HepG2 (cell line): ENCODE results near the gene TROAP. TPM values are rescaled to one million over a fixed set of nuclear protein-coding genes. Genes with fewer than 3 reads are reported as not detected.

ENCODE experiments used
- ATAC-seq: fragments of 200-7000 bp; cut with Tn5 transposase; 3 replicates; pipeline ENCODE4 v1.9.1; 2020; ENCODE audit warnings: mild to moderate bottlenecking, moderate library complexity
- BruUV-seq: library from RNA; stranded (reverse); fragments of 400-500 nt; replicated peaks from 2 replicates; lab custom pipeline; 2021; lab: Mats Ljungman, UMichigan
- CTCF ChIA-PET: fragments of 300-600 bp; formaldehyde crosslinking; extraction: SDS; loops from one replicate; lab custom pipeline; 2021; ENCODE audit warnings: low total read pairs, inconsistent platforms, low intra/inter-chr PET ratio; lab: Yijun Ruan, JAX
- POLR2A ChIA-PET: fragments of 350-600 bp; sonication (Branson Sonifier 250); formaldehyde crosslinking; loops from one replicate; lab custom pipeline; 2020; ENCODE audit warnings: antibody characterized with exemption, inconsistent platforms; lab: Yijun Ruan, JAX
- DNase-seq: peaks from one replicate; pipeline ENCODE4 v3.0.0-alpha.2; 2015; ENCODE audit warnings: low spot score
- FAIRE-seq: peaks from 3 replicates; lab custom pipeline; 2011; peaks lifted over from hg19 to GRCh38; lab: Jason Lieb, UNC
- H2AFZ ChIP-seq: one replicate; pipeline ENCODE4 v1.6.1; 2011; ENCODE audit warnings: low read length, inconsistent platforms
- H3K27ac ChIP-seq: fragments of 300-600 bp; 3 replicates; pipeline ENCODE4 v1.8.0; 2011; ENCODE audit warnings: mixed run types, mild to moderate bottlenecking, mixed read lengths, low read length, inconsistent platforms; ENCODE audit not compliant: insufficient read depth; ENCODE audit errors: extremely low read length
- H3K27me3 ChIP-seq, 2 experiments: fragments of 200-600 bp in 1 of 2; 2 replicates in 1 of 2; 3 replicates in 1 of 2; pipeline versions ENCODE4 v1.6.0 to v1.8.0; 2011; ENCODE audit warnings: low read length in 2 of 2, mild to moderate bottlenecking in 2 of 2, moderate library complexity in 2 of 2, inconsistent platforms in 1 of 2; ENCODE audit not compliant: insufficient read depth in 2 of 2, control insufficient read depth in 1 of 2
- H3K36me3 ChIP-seq, 2 experiments: fragments of 200-600 bp in 1 of 2; replicated peaks in 1 of 2; 2 replicates in 1 of 2; 3 replicates in 1 of 2; pipeline versions ENCODE4 v1.5.1 to v1.8.0; 2011; ENCODE audit warnings: low read length in 2 of 2, inconsistent platforms in 1 of 2; ENCODE audit not compliant: insufficient read depth in 2 of 2, control insufficient read depth in 1 of 2
- H3K4me1 ChIP-seq: 2 replicates; pipeline ENCODE4 v1.5.1; 2012; ENCODE audit warnings: low read length, inconsistent platforms; ENCODE audit not compliant: insufficient read depth
- H3K4me2 ChIP-seq: 2 replicates; pipeline ENCODE4 v1.6.0; 2011; ENCODE audit warnings: low read depth, low read length, inconsistent platforms
- H3K4me3 ChIP-seq, 3 experiments: fragments of 200-600 bp in 1 of 3; sonication (generic), shearing (Covaris generic) in 1 of 3; replicated peaks in 1 of 3; 2 replicates each; pipeline ENCODE4 v1.5.1; 2011 to 2016; ENCODE audit warnings: low read length in 3 of 3, inconsistent platforms in 2 of 3, low read depth in 2 of 3, mild to moderate bottlenecking in 2 of 3, control low read depth in 1 of 3, mixed read lengths in 1 of 3; ENCODE audit not compliant: insufficient read depth in 1 of 3
- H3K79me2 ChIP-seq: one replicate; pipeline ENCODE4 v1.6.1; 2011; ENCODE audit warnings: low read length, inconsistent platforms; ENCODE audit not compliant: insufficient read depth
- H3K9ac ChIP-seq: 2 replicates; pipeline ENCODE4 v1.6.0; 2011; ENCODE audit warnings: mild to moderate bottlenecking, low read depth, low read length, inconsistent platforms; ENCODE audit not compliant: insufficient read depth
- H3K9me3 ChIP-seq: 2 replicates; pipeline ENCODE4 v1.5.1; 2012; ENCODE audit warnings: mild to moderate bottlenecking, low read length
- H4K20me1 ChIP-seq: 2 replicates; pipeline ENCODE4 v1.6.0; 2011; ENCODE audit warnings: inconsistent platforms, mild to moderate bottlenecking, low read length, moderate library complexity; ENCODE audit not compliant: insufficient read depth
- CREB1 ChIP-seq, 2 experiments: fragments of 450-650 bp in 1 of 2; IDR thresholded peaks; 2 replicates each; pipeline ENCODE4 v1.6.1; 2016 to 2017; ENCODE audit warnings: control low read depth in 1 of 2, mild to moderate bottlenecking in 1 of 2, missing compliant biosample characterization in 1 of 2, missing genetic modification characterization in 1 of 2
- IKZF1 ChIP-seq: fragments of 450-650 bp; IDR thresholded peaks from 2 replicates; pipeline ENCODE4 v1.7.1; 2016
- KDM6A ChIP-seq: IDR thresholded peaks from 2 replicates; pipeline ENCODE4 v1.6.1; 2016; ENCODE audit warnings: low read depth
- ZBTB21 ChIP-seq: sonication (generic); formaldehyde crosslinking; IDR thresholded peaks from 2 replicates; pipeline ENCODE4 v1.4.0; 2020; ENCODE audit warnings: missing genetic modification reagents
- ZNF737 ChIP-seq: sonication (generic); formaldehyde crosslinking; IDR thresholded peaks from 2 replicates; pipeline ENCODE4 v1.5.0; 2020; ENCODE audit warnings: missing genetic modification reagents, mild to moderate bottlenecking, borderline replicate concordance
- WGBS: methylation state at CpG from one replicate; pipeline ENCODE4 v1.1.6; 2017; ENCODE audit warnings: low lambda C conversion rate; 5-methylcytosine and 5-hydroxymethylcytosine counted together
- in situ Hi-C: cut with HindIII; loops from 2 replicates; pipeline ENCODE4 v1.10.0; 2017; ENCODE audit warnings: low pct_unique_long_range_greater_than_20kb; ENCODE audit not compliant: extremely low pct_ligation_motif_present
- intact Hi-C: fragments of 100-400 bp; cut with micrococcal nuclease; formaldehyde crosslinking; loops from one replicate; pipeline ENCODE4 v1.10.0; 2022; ENCODE audit not compliant: unreplicated experiment
- polyA plus RNA-seq, 8 experiments: library from polyadenylated mRNA; depleted of rRNA in 3 of 8; stranded (reverse) in 7 of 8; unstranded in 1 of 8; fragments of >200 nt; fragmentation: Illumina TruSeq in 4 of 8; extraction: Trizol in 4 of 8; gene quantifications; 2 replicates each; pipeline versions ENCODE4 v1.2.1 to v1.2.3, GENCODE V29; 2011 to 2016; ENCODE audit warnings: low read depth in 4 of 8, missing spikeins in 1 of 8, mixed read lengths in 1 of 8; ENCODE audit not compliant: insufficient read depth in 1 of 8
- total RNA-seq, 5 experiments: library from RNA; depleted of rRNA; stranded (reverse); fragments of >200 nt; fragmentation: Illumina TruSeq; extraction: Trizol; gene quantifications; 2 replicates each; pipeline ENCODE4 v1.2.3, GENCODE V29; 2016; ENCODE audit warnings: low read depth in 1 of 5
- TF ChIP-seq, protein P1 (sequence below): sonication (generic); formaldehyde crosslinking; IDR thresholded peaks from 2 replicates; pipeline ENCODE4 v1.4.0; 2020; ENCODE audit warnings: missing genetic modification reagents
- TF ChIP-seq, protein P2 (sequence below): sonication (generic); IDR thresholded peaks from 2 replicates; pipeline ENCODE4 v1.6.1; 2016; ENCODE audit warnings: low read depth, borderline replicate concordance
- TF ChIP-seq, protein P3 (sequence below): sonication (generic); formaldehyde crosslinking; IDR thresholded peaks from 2 replicates; pipeline ENCODE4 v1.5.1; 2020; ENCODE audit warnings: mild to moderate bottlenecking, missing genetic modification reagents, moderate library complexity

Gene TROAP
- total and polyA plus RNA-seq, 2 of the 13 experiments (the other 11 are each of a cell fraction or from before 2014, with no cell fraction given): 22.5 to 30.9 TPM

DNA sequence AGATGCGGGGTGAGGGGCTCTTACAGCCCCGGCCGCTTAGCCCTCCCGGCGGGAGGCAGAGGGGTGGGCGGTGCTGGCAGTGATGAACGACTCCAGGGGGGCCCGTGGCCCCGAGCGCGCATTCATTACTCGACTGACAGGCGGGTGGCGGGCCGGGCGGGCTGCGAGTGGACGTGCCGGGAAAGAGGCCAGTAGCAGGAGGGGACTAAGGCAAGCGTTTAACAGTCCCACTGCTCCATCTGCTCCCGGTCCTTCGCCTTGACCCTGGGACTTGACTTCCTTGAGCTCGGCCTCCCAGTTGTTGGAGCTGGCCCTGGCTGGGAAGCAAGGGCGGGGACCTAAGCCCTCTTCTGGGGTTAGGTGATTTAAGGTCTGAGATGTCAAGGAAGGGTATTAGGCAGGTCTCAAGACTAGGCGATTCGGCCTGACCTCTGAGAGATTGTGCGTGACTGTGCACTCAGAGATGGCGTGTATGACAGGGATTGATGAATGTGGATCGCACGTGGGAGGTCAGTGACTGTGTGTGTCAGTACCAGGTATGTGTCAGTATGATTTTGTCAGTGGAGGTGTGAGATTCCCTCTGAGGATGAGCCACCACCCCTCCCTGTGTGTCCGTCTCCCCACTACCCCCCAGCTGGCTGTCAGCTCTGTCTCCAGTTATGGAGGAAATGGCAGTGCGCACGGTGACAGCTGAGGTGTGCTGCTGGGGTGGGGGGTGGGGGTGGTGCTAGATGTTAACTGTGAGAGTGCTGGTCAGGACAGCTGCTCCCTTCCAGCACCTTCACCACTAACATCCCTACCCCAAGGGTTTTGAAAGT is 20.1 kb downstream of the TROAP start (continued):
- 0 out of 2 replicates have a peak, but pooled peaks have one; percentile 8 for TF ChIP-seq CREB1 (IDR thresholded peaks at IDR 0.05)
- TF ChIP-seq CREB1 (CRISPR knock-in tag; IDR thresholded peaks at IDR 0.05): no peak
- TF ChIP-seq, protein P1, sequence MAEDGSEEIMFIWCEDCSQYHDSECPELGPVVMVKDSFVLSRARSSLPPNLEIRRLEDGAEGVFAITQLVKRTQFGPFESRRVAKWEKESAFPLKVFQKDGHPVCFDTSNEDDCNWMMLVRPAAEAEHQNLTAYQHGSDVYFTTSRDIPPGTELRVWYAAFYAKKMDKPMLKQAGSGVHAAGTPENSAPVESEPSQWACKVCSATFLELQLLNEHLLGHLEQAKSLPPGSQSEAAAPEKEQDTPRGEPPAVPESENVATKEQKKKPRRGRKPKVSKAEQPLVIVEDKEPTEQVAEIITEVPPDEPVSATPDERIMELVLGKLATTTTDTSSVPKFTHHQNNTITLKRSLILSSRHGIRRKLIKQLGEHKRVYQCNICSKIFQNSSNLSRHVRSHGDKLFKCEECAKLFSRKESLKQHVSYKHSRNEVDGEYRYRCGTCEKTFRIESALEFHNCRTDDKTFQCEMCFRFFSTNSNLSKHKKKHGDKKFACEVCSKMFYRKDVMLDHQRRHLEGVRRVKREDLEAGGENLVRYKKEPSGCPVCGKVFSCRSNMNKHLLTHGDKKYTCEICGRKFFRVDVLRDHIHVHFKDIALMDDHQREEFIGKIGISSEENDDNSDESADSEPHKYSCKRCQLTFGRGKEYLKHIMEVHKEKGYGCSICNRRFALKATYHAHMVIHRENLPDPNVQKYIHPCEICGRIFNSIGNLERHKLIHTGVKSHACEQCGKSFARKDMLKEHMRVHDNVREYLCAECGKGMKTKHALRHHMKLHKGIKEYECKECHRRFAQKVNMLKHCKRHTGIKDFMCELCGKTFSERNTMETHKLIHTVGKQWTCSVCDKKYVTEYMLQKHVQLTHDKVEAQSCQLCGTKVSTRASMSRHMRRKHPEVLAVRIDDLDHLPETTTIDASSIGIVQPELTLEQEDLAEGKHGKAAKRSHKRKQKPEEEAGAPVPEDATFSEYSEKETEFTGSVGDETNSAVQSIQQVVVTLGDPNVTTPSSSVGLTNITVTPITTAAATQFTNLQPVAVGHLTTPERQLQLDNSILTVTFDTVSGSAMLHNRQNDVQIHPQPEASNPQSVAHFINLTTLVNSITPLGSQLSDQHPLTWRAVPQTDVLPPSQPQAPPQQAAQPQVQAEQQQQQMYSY (CRISPR knock-in tag): no peak
- TF ChIP-seq IKZF1: no peak
- TF ChIP-seq, protein P2, sequence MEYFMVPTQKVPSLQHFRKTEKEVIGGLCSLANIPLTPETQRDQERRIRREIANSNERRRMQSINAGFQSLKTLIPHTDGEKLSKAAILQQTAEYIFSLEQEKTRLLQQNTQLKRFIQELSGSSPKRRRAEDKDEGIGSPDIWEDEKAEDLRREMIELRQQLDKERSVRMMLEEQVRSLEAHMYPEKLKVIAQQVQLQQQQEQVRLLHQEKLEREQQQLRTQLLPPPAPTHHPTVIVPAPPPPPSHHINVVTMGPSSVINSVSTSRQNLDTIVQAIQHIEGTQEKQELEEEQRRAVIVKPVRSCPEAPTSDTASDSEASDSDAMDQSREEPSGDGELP: no peak
- TF ChIP-seq KDM6A (CRISPR knock-in tag): no peak

DNA sequence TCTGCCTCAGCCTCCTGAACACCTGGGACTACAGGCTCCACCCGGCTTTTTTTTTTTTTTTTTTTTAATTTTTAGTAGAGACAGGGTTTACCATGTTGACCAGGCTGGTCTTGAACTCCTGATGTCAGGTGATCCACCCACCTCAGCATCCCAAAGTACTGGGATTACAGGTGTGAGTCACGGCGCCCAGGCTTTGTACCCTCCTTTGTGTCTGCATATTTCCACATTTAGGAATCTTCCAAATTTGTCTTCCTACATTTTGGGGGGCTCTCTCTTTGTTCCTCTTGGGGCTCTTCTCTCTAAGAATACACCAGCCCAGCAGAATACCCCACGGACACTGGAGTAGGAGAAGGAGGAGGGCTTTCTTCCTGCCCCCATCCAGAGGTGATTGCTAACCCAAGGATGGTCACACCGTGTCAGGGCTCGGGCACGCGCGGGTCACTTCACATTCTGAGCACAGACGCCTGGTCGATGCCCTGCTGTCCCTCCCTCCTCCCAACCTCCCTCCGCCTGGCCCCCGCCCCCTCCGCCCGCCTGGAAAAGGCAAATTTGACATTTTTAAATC is 21.5 kb downstream of the TROAP start:
- DNase-seq (no peak), FAIRE-seq (no peak), ATAC-seq (no peak)
- intact Hi-C loops: no loop called here
- H2AFZ ChIP-seq: no peak overlapping the region
- peak overlapping the region; percentile 98 for H3K4me2 ChIP-seq
- H3K9ac ChIP-seq: no peak overlapping the region
- TF ChIP-seq, protein P3, sequence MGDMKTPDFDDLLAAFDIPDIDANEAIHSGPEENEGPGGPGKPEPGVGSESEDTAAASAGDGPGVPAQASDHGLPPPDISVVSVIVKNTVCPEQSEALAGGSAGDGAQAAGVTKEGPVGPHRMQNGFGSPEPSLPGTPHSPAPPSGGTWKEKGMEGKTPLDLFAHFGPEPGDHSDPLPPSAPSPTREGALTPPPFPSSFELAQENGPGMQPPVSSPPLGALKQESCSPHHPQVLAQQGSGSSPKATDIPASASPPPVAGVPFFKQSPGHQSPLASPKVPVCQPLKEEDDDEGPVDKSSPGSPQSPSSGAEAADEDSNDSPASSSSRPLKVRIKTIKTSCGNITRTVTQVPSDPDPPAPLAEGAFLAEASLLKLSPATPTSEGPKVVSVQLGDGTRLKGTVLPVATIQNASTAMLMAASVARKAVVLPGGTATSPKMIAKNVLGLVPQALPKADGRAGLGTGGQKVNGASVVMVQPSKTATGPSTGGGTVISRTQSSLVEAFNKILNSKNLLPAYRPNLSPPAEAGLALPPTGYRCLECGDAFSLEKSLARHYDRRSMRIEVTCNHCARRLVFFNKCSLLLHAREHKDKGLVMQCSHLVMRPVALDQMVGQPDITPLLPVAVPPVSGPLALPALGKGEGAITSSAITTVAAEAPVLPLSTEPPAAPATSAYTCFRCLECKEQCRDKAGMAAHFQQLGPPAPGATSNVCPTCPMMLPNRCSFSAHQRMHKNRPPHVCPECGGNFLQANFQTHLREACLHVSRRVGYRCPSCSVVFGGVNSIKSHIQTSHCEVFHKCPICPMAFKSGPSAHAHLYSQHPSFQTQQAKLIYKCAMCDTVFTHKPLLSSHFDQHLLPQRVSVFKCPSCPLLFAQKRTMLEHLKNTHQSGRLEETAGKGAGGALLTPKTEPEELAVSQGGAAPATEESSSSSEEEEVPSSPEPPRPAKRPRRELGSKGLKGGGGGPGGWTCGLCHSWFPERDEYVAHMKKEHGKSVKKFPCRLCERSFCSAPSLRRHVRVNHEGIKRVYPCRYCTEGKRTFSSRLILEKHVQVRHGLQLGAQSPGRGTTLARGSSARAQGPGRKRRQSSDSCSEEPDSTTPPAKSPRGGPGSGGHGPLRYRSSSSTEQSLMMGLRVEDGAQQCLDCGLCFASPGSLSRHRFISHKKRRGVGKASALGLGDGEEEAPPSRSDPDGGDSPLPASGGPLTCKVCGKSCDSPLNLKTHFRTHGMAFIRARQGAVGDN (CRISPR knock-in tag): no peak
- TF ChIP-seq ZNF737 (CRISPR knock-in tag): no peak
- TF ChIP-seq ZBTB21: no peak
- H3K4me1 ChIP-seq: peaks cover 62% of the 10 kb centered on the region
- peak overlapping the region in 1 of 3 experiments; percentile 32; a peak in 2 of 6 replicates for H3K4me3 ChIP-seq
- no peaks in the 10 kb centered on the region for H3K9me3 ChIP-seq
- no TSS peak for BruUV-seq
- POLR2A ChIA-PET: no interaction called here
- in situ Hi-C loops: loop anchor here (10.0 kb wide), 1 partner anchor 60 kb away; no protein-coding TSS in a partner anchor
- H4K20me1 ChIP-seq: 0 out of 2 replicates have a peak, but pooled peaks cover 6% of the 10 kb centered on the region
- H3K27me3 ChIP-seq: peaks cover 19 to 69% of the 10 kb centered on the region in 2 experiments; a peak in 4 of 5 replicates
- peaks cover 14% of the 10 kb centered on the region for H3K79me2 ChIP-seq
- 2% methylated on average over 15 of the region's 15 CpGs for WGBS
- H3K36me3 ChIP-seq: no peaks in the 10 kb centered on the region
- no peak overlapping the region for H3K27ac ChIP-seq
- CTCF ChIA-PET: no interaction called here
